Measurements from ENCODE around the gene TGM6.

The TGM6 gene

DNA sequence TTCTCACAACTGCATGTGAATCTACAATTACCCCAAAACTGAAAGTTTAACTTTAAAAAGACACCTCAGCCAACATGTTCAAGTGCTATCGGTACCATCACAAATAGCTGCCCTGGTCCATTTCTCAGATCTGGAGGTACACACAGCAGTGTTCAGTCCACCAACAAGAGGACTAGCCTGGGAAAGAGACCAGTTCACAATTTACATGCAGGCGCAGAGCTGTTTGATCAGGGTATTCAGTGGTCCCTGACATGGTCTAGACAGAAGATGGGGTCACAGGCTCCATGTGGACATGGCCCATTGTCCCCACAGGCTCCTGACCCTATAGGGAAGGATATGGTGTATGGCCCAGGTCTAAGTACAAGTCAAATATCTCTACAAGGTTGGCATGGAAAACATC, 15.6 kb upstream of the TGM6 start:
- no peak for DNase-seq

DNA sequence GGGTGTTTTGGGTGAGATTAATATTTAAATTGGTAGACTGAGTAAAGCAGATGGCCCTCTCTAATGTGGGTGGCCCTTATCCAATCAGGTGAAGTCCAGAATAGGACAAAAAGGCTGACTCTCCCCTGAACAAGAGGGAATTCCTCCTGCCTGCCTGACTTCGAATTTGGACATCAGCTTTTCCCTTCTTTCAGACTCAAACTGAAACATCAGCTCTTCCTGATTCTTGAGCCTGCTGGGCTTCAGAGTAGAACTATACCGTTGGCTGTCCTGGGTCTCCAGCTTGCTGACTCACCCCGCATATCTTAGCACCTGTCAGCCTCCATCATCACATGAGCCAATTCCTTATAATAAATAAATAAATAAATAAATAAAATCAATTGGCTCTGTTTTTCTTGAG, 15.0 kb upstream of the TGM6 start:
- no peak for DNase-seq

- DNase-seq, result no peak
Measured at GRCh38 chr20:2368621-2369020, 12.1 kb upstream of the TGM6 start.

DNA sequence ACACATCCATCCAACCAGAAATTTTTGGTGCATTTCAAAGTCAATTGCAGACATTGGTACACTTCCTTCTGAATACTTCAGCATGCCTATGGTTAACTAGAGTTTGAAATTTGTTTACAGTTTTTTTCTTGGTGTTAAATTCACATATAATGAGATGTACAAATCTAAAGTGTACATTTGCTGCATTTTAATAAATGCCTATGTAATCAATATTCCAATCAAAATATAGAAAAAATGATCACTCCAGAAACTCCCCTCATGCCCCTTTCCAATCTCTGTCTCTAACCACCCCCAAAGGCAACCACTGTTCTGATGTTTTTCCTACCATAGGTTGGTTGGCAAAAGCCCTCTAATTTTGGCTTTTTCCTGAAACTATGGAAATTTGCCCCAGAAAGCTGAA, 7.6 kb upstream of the TGM6 start:
- no peak for DNase-seq

DNA sequence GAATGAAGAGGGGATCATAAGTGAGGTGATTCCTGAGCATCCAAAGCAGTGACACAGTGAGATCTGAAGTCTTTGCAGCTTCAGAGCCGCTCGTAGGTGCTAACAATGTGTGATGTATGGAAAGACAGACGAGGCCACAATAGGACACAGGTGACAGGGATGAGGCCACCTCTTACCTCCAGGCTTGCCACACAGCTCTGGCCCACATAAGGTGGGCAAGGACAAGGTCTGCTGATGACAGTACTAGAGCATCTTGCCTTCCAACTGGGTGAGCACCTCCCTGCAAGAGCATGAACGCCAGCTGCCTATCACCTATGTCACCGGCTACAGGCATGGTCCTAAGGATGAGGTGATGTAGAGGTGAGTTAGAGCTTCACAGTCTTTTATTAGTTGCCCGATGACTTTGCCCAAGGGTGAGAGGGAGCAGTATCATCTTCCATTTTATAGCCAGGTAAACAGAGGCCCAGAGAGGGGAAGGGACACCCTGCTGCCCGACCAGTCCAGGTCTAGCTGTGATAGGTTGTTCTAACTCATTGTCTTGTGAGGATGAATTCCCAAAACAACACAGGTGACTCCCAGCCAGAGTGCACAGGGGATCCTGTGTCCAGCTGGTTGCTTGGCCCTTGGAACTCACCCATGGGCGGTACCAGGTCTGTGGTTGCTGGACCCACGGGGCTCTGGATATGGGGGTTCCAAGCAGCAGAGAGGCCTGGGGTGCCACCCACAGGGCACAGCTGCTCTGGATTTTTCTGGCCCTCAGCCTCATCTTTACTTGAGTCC, 6.2 kb upstream of the TGM6 start:
- no peak for DNase-seq

DNA sequence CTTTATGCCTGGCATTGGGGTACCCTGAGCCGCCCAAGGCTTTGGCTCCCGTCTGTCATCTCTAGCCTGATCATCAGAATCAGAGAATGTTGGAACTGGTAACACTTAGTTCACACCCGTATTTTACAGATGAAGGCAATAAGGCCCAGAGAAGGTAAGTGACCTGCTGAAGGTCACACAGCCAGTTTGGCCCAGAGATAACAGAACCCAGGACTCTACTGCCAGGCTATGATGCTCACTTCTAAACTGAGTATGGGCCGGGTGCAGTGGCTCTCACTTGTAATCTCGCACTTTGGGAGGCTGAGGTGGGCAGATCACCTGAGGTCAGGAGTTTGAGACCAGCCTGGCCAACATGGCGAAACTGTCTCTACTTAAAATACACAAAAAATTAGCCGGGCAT, 1.8 kb upstream of the TGM6 start:
- no peak for DNase-seq

GRCh38 chr20:2379511-2380229, 1.0 kb upstream of the TGM6 start:
- DNase-seq, result peak; percentile 53

GRCh38 chr20:2381303-2381702, 602 bp downstream of the TGM6 start:
- no peak for DNase-seq

DNA sequence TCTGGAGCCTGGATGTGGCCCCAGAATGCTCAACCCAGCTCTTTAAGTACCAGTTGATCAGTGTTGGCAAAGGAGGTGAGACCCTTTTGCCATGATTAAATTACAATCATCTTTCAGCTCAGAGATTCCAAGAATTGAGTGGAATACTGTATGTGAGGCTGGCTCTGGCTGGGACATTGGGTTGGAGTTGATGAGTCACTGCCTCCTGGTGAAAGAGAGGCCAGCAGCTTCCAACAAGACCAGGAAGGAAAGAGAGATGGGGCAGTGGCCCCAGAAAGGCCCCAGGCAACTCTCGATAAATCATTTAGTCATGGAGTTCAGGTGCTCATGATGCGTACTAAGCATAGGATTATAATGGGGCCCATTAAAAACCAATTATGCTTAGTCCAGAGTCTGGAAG, 2.1 kb downstream of the TGM6 start:
- no peak for DNase-seq

GRCh38 chr20:2385026-2385425, 4.3 kb downstream of the TGM6 start:
- no peak for DNase-seq

- DNase-seq, result no peak
Measured at GRCh38 chr20:2385496-2385895, 4.8 kb downstream of the TGM6 start.

DNA sequence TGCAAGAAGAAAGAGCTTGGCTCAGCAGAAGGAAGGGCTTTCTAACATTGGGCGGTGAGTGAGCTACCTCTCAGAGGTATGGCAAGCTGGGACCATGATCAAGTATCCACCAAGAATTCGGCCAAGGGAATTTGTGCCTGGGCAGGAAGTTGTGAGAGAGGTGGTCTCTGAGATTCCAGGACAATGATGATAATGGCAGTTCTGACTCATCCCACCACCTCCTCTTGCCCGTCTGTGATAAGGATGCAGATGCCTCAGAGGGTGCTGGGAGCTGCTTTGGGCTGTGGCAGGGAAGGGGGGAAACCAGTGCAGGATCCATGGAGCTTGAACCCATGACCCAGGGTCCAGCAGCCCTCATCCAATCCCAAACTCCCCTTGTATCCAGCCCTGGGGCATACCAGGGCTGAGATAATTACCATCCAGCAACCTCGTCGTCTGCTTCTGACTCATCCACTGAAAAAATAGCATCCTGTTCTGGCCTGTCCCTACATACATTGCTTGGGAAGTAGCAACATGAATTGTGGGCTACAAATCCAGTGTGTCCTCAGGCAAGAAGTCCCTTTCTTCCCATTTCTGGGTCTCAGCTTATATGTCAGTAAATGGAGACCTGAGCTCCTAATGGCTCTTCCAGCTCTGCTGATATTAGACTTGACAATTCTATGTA, 5.9 kb downstream of the TGM6 start:
- no peak for DNase-seq

GRCh38 chr20:2387180-2387577, 6.5 kb downstream of the TGM6 start:
- peak; percentile 78 for DNase-seq

- DNase-seq, result no peak
Measured at GRCh38 chr20:2387580-2387979, 6.9 kb downstream of the TGM6 start.

DNA sequence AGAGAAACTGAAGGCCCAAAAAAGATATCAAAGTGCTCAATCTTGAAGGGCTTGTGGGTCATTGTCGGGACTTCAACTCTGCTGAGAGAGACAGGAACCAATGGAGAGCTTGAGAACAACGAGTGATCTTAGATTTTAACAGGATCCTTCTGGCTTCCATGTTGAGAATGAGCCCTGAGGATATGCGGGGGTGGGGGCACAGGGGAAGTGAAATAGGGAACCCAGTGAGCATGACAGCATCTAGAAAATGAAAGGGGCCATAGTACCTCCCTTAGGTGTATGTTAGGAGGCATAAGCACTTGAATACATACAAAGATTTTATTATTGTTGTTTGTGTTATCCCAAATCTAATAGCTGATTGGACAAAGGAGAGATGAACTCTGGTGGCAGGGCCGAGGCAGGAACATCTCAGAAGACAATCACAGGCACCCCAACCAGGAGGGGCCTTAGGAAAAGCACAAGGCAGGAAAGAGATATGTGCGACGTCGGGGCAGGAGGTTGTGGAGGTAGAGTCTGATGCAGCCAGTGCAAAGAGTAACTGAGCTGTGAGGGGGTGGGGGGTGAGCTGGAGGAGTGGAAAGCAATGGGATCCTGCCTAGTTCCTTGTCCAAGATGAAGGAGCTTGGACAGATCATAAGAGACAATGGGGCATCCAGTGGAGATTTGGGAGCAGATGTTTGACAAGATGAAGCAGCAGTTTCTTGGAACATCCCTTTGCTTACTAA, 10.4 kb downstream of the TGM6 start:
- DNase-seq, result no peak

GRCh38 chr20:2394411-2395055, 13.8 kb downstream of the TGM6 start:
- DNase-seq, result no peak

DNA sequence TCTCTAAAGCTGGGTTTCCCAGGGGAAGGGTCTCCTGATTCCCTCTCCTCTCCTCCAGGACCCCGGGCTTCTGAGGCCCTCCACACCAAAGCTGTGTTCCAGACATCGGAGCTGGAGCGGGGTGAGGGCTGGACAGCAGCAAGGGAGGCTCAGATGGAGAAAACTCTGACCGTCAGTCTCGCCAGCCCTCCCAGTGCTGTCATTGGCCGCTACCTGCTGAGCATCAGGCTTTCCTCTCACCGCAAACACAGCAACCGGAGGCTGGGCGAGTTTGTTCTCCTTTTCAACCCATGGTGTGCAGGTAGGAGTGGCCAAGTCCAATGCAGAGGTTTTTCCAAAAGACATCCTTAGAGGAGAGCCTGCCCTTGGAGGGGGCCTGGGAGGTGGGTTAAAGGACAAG, 14.4 kb downstream of the TGM6 start:
- no peak for DNase-seq

DNA sequence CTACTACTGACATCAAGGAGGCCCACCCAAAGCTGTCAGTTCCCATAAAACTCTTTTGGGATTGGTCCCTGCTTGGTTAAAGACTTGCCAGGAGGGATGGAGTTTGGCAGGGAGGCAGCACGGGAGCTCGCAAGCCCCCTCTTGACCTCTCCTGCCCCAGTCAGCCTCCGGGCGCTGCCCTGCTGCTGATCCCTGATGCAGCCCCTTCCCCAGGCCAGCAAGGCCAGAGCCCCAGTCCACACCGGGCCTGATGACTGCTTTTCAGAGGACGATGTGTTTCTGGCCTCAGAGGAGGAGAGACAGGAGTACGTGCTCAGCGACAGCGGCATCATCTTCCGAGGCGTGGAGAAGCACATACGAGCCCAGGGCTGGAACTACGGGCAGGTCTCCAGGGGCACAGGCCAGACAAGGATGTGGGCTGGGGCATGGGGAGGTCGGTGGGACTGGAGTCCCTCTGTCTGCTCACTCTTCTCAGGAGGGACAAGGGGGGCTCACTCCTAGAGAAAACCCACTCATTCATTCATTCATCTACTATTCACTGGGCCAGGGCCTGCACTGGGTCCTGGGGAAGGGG, 15.6 kb downstream of the TGM6 start:
- DNase-seq, result no peak

DNA sequence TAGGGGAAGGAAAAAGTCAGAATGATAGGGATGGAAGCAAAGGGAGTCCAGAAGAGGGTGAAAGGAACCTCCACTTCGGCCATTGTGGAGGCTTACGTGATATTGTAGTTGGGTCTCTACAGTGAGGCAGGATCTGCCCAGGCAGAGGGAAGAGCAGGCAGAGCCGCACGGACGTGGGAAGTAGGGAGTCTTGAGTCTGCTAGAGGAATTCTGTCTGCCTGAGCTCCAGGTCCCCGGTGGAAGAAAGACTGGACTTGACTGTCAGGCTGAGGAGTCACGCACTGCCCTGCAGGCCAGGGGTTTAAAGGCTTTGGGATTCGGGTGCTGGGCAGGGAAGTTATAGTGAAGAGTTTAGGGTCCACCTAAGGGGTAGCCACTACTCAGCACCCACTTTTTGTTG, 16.4 kb downstream of the TGM6 start:
- DNase-seq, result no peak

DNA sequence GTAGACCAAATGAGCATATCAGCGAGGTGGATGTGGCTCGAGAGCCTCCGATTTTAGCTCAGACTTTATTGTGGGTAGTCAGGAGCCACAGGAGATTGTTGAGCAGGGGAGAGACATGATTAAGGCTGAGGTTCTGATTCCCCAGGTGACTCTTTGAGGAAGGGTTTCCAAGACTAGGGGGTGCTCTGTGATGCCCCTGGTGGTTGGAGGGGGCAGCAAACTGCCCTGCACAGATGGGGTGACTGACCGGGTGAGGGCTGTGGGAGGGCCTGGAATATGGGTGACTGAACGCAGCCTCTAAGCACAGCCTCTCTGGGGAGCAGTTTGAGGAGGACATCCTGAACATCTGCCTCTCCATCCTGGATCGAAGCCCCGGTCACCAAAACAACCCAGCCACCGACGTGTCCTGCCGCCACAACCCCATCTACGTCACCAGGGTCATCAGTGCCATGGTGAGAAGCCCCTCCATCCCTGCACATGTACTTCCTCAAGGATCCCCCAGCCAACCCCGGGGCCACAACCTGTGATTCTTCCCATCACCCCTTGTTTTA, 17.0 kb downstream of the TGM6 start:
- no peak for DNase-seq

DNA sequence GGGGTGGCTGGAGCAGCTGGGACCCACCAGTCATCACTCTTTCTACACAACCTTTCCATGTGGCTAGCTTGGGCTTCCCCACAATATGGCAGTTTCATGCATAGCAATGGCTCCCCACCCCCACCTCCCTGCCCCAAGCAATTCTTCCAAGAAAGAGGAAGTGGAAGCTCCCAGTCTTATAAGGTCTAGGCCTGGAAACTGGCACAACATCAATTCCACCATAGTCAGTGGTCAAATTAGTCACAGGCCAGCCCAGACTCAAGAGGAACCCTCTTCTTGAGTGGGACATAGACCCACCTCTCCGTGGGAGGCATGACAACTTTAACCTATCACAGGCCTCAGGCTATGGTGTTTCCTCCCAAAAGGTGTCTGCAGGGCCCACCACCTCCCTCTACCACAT, 17.7 kb downstream of the TGM6 start:
- no peak for DNase-seq

DNA sequence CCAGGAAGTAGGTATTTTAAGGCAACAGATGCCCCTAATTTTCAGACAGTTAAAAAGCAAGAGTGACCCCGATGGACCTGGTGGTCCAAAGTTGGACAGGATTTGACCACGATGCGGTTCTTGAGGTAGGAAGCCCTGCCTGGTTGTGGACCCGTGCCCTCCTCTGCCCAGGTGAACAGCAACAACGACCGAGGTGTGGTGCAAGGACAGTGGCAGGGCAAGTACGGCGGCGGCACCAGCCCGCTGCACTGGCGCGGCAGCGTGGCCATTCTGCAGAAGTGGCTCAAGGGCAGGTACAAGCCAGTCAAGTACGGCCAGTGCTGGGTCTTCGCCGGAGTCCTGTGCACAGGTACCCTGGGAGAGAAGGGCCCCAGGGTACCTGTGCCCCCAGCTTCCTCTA, 18.7 kb downstream of the TGM6 start:
- no peak for DNase-seq

Data from activated CD4-positive, alpha-beta T cell treated with anti-CD3 and anti-CD28 coated beads, Interleukin-2, Interleukin-6, amounts not matched to agents 100 ng/mL and 50 ng/mL, durations not matched to agents 16 hours and 8 hours (primary cell).